Measurements from ENCODE around the gene LCN12.

Gene LCN12, protein sequence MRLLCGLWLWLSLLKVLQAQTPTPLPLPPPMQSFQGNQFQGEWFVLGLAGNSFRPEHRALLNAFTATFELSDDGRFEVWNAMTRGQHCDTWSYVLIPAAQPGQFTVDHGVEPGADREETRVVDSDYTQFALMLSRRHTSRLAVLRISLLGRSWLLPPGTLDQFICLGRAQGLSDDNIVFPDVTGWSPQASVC

DNA sequence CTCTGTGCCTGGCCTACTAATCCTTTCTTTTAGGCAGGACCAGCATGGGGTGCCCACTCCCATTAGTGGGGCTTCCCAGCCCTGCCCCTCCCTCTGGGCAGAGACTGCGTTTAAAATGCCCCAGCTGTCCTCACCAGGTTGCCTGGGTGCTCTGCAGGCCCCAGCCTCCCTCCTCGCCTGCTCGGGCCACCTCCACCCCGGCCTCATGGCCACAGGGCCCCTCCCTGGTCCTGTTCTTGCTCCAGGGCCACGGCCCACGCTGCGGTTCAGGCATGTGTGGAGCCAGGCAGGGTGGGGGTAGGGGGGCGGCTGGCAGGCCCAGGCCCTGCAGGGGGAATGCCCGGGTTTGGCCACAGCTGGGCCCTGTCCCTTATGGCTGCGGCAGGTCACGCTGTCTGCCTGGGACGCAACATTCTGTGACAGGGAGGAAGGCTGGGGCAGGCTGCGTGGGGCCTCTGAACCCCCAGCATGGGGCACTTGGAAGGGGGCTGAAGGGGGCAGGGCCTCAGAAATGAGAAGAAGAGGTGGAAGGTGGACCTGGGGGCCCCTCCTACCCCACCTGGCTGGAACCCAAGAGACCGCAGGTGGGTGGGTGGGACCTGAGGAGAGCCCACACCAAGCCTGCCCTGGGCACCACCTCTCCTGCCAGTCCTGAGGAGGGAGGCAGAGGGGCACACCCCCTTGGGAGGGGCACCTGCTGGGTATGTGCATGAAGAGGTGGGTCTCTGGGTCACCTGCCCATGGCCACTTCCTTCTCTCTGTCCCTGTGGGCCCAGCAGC lies at the start of gene LCN12:
Gene LCN12, plus strand, starts transcription at position 733 of the 780 bp plus-strand sequence. CDS start 55 bp downstream, outside the sequence.
- no peak for FAIRE-seq

DNA sequence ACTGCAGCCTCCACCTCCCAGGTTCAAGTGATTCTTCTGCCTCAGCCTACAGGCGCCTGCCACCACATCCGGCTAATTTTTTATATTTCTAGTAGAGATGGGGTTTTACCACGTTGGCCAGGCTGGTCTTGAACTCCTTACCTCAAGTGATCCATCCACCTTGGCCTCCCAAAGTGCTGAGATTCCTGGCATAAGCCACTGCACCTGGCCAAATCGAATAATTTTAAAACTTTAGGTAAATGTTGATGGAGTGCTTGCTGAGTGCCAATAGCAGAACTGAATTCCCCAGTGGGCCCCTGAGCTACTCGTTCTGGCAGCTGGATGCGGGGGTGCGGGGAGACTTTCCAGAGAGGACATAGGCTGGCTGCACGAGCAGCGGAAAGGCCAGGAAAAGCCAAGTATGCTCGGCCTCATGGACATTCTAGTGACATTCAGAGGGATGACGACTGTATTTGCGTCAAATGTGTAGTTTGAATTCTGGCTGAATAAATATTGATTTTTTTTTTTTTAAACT lies 49.0 kb upstream of the LCN12 start:
- FAIRE-seq = no peak
- no peak for TF ChIP-seq POLR2A (IDR thresholded peaks at IDR 0.05; ENCODE audit: low read depth, low read length)

More for the DNA sequence above, at the start of gene LCN12:
- no peak for DNase-seq (ENCODE audit: insufficient read length, low spot score)
- no peak for TF ChIP-seq POLR2A (IDR thresholded peaks at IDR 0.05; ENCODE audit: low read depth, low read length)

DNA sequence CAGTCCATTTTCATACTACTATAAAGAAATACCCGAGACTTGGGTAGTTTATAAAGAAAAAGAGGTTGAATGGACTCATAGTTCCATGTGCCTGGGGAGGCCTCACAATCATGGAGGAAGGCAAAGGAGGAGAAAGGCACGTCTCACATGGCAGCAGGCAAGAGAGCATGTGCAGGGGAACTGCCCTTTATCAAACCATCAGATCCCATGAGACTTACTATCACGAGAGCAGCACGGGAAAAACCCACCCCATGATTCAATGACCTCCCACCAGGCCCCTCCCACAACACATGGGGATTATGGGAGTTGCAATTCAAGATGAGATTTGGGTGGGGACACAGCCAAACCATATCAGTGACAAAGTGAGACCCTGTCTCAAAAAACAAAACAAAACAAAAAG lies 45.8 kb upstream of the LCN12 start:
- no peak for TF ChIP-seq POLR2A (IDR thresholded peaks at IDR 0.05; ENCODE audit: low read depth, low read length)
- FAIRE-seq (no peak), DNase-seq (ENCODE audit: insufficient read length, low spot score) (no peak)

More for the DNA sequence above, 49.0 kb upstream of the LCN12 start:
- DNase-seq (ENCODE audit: insufficient read length, low spot score) = no peak

DNA sequence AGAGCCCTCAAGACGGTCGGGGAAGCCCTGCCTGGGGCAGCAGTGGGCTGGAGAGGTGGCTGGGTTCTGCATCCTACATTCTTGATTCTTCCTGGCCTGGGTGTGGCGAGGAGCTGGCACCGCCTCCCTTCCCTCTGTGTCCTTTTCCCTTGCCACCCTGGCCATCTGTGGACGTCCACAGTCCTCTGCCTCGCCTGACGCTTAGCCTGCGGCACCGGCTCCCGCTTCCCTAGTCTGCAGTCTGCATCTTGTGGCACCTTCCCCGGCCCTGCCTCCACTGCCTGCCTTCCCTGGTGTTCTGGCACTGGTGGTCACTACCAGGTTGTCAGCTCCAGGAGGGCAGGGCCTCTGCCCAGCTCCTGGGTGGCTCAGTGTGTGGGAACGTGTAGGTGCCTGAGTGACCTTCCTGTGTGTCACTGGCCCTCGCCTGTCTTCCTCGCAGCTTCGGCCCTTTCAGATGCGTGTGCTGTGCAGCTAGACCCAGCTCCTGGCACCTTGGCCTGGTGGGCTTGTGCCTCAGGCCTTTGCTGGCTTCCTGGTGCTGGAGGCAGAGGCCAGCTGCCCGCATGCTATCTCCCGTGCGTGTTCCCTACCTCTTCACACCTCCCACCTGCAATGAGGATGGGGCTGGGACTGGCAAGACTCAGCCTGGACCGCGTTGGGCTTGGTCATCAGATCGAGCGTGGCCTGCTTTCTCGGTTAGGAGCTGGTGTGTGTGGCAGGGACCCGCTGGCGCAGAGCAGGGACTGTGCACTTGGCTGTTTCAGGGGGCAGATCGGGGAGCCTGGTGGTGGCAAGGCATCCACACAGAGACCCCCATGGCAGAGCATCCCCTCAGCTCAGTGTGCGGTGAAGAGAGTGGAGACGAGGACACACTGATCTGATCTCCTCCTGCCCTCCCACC lies 44.8 kb upstream of the LCN12 start:
- no peak for FAIRE-seq
- DNase-seq (ENCODE audit: insufficient read length, low spot score) = no peak
- TF ChIP-seq POLR2A (IDR thresholded peaks at IDR 0.05; ENCODE audit: low read depth, low read length) = no peak

DNA sequence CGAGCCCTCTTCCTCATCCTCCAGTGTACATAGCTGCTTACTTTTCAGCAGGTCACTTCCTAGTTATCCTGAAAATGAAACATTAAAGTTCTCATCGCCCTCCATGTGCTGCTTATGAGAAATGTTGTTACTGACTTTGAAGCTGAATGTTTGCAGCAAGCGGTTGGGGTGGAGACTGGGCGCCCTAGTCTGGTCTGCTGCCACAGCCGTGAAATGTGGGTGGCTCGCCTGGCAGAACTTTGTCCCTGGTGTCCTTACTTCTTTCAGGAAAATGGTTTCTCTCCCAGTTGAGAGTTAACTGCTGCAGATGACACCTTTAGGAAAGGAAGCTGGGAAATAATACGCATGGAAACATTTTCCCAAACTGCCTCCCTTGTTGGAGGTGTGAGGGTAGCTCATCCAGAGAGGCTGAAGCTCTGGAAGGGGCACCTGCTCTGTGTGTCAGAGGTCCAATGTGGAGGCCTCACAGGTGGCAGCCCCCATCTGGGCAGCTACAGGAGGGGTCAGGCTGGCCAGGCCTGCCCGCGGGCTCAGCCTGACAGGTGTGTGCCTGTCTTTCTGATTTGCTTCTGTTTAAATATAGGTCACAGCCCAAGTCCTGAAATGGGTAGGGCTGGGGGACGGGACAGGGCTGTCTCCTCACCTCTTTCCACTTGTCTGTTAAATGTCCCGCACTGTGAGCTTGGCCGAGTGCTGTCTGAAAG lies 41.7 kb upstream of the LCN12 start:
- FAIRE-seq (no peak), DNase-seq (ENCODE audit: insufficient read length, low spot score) (no peak)

DNA sequence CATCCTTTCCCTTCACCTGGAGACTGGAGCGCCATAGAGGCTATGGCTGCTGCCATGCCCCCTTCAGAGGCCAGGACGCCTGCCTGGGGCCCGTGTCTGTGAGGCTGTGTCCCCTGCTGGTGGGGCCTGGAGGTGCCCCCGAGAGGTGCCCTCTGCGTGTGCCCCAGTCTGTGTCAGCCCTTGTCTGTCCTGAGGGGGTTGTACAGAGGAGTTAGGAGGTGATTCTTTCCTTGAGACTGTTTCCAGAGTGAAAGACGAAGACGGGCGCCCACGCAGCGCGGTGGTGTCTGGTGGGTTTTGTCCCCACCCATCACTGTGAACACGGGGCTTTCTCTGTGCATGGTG lies 41.2 kb upstream of the LCN12 start:
- no peak for TF ChIP-seq POLR2A (IDR thresholded peaks at IDR 0.05; ENCODE audit: low read depth, low read length)
- DNase-seq (ENCODE audit: insufficient read length, low spot score) (no peak), FAIRE-seq (no peak)

More for the DNA sequence above, 41.7 kb upstream of the LCN12 start:
- no peak for TF ChIP-seq POLR2A (IDR thresholded peaks at IDR 0.05; ENCODE audit: low read depth, low read length)

DNA sequence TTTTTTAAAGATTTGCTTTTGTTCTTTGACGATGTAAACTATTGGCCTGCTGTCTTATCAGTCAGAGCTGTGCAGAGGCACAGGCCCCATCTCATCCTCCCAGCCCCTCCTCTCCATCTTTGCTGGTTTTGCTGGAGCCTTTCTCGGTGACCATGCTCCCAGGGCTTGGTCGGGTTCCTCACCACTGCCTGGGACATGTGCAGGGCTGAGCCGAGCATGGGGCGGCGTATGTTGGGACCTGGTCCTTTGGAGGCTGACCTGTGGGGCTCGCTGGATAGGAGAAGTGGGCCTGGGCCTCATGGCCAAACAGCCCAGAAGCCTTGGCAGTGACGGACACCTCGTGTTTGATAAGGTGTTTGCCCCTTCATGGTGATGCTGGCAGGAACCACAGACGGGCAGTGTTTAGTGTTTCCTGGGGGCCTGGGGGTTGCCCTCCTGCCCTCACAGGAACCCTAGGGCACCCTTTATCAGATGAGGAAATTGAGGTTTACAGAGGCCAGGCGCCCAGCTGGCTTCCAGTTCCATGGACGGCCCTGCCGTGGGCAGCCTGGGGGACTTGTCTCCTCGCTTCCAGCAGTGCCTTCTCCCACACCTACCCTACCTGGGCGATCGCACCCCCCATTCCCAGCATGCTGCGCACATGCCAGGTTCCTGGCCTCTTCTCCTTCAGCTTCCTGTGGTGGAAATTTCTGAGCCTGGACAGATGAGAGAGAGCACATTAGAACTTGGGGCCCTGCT lies 38.2 kb upstream of the LCN12 start:
- no peak for TF ChIP-seq POLR2A (IDR thresholded peaks at IDR 0.05; ENCODE audit: low read depth, low read length)
- FAIRE-seq (no peak), DNase-seq (ENCODE audit: insufficient read length, low spot score) (no peak)

DNA sequence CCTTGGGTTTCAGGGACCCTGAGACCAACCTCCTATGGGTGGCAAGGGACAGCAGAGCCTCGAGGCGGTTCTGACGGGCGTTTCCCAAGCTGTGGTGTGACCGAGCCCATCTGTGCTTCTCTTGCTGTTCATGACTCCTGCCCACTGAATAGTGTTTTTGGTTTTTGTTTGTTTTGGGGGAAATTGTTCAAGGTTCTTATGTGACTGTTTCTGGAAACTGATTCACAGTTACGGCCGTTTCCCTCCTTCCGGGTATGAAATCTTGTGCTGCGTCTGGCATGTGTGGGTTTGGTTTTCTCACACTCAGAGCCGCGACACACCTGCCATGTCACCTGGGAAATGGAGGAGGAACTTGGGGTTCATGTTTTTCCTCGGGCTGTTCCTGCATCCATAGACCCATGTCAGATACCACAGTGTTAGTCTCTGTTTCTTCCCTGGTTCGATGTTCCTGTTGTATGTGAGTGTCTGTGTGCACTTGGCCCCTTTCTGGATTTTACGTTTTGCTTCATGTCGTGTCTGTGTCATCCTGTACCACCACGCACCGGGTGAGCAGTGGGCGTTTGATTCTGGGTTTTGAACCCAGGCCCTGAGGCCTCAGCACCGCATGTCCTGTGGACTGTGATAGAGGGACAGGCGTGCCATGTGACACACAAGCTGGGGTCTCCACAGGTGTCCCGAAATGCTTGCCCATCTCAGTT lies 36.3 kb upstream of the LCN12 start:
- FAIRE-seq = no peak
- TF ChIP-seq POLR2A (IDR thresholded peaks at IDR 0.05; ENCODE audit: low read depth, low read length) = no peak
- DNase-seq (ENCODE audit: insufficient read length, low spot score) = no peak

DNA sequence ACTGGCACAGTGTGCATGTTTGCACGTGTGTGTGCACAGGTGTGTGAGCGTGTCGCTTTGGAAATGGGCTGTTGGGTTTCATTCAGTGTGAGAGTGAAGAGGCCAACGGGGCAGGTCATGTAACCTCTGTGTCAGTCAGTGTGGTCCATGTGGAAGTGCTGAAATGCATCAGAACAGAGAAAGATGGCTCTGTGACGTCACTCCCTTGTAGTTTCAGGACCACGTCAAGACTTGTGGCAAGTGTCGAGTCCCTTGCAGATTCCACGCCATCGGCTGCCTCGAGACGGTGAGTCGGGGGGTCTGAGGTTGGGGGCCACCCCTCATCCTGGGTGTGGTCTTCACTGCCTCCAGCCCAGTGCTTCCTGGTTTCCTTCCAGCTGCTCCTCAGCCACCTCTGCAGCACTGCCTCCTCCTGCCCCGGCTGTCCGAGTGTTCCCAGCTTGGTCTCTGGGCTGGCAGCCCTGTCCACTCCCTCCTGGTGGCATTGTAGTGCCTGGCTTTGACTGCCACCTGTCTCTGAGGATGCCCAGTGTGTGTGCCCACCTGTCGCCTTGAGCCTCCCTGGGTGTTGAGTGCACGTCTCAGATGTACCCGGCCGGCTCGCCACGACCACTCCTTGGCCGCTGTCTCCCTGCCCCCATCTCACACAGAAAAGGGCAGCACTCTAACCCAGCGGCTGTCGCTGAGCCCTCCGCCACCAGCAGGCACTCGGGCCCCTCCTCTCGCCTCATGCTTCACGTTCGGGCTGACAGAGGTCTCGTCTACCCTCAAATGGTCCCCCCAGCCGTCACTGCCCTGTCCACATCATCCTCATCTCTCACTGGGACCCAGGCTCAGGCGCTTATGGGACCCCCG lies 35.5 kb upstream of the LCN12 start:
- FAIRE-seq = no peak

DNA sequence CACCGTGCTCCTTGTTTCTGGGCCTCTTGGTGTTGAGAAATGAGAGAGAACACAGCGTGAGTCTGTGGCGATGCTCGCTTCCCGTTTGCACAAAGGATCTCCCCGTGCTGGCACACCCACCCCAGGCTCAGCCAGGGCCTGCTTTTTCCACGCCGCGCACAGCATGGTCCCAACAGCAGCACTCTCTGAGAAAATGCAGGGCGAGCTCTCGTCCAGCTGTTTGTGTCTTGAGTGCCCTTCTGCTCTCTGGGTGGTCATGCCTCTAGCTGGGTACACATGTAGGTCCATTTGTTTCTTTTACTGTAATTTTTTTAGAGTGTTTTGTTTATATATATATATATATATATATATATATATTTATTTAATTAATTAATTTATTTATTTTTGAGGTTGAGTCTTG lies 34.2 kb upstream of the LCN12 start:
- no peak for TF ChIP-seq POLR2A (IDR thresholded peaks at IDR 0.05; ENCODE audit: low read depth, low read length)
- DNase-seq (ENCODE audit: insufficient read length, low spot score) = no peak
- FAIRE-seq = no peak

More for the DNA sequence above, 35.5 kb upstream of the LCN12 start:
- TF ChIP-seq POLR2A (IDR thresholded peaks at IDR 0.05; ENCODE audit: low read depth, low read length) = no peak
- no peak for DNase-seq (ENCODE audit: insufficient read length, low spot score)

DNA sequence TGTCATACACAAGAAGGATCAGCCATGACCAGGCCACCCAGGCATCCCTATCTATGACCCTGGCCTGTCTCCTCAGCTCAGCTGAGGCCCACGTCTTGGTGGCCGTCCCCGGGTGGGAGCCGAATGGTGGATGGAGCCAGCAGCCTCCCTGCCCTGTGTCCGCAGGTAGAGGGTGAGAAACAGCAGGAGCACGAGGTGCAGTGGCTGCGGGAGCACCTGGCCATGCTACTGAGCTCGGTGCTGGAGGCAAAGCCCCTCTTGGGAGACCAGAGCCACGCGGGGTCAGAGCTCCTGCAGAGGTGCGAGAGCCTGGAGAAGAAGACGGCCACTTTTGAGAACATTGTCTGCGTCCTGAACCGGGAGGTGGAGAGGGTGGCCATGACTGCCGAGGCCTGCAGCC lies 32.0 kb upstream of the LCN12 start:
- no peak for TF ChIP-seq POLR2A (IDR thresholded peaks at IDR 0.05; ENCODE audit: low read depth, low read length)
- no peak for DNase-seq (ENCODE audit: insufficient read length, low spot score)
- no peak for FAIRE-seq

Measured in H54 (cell line).